BLaER1 treated with 17β-estradiol and CSF1 and Interleukin-3, amounts not matched to agents 10 nM and 100 nM (cell line): Measurements from ENCODE around the gene RASAL1.

Source experiments
- H3K27ac ChIP-seq, 11 experiments: shearing (Covaris generic); formaldehyde crosslinking; 2 replicates each; pipeline ENCODE4 v1.8.1; 2022
- H3K27me3 ChIP-seq, 11 experiments: shearing (Covaris generic); formaldehyde crosslinking; 2 replicates each; pipeline ENCODE4 v1.8.1; 2022
- H3K36me3 ChIP-seq, 11 experiments: shearing (Covaris generic); formaldehyde crosslinking; 2 replicates each; pipeline ENCODE4 v1.8.1; 2022
- H3K4me1 ChIP-seq, 10 experiments: shearing (Covaris generic); formaldehyde crosslinking; 2 replicates each; pipeline ENCODE4 v1.8.1; 2022
- H3K4me2 ChIP-seq, 11 experiments: shearing (Covaris generic); formaldehyde crosslinking; 2 replicates each; pipeline ENCODE4 v1.8.1; 2022
- H3K4me3 ChIP-seq, 10 experiments: shearing (Covaris generic); formaldehyde crosslinking; 2 replicates each; pipeline ENCODE4 v1.8.1; 2022
- H3K9ac ChIP-seq, 11 experiments: shearing (Covaris generic); formaldehyde crosslinking; 2 replicates each; pipeline ENCODE4 v1.8.1; 2022
- H3K9me3 ChIP-seq, 11 experiments: shearing (Covaris generic); formaldehyde crosslinking; replicated peaks in 1 of 11; 2 replicates each; pipeline ENCODE4 v1.8.1; 2022
- H4K20me1 ChIP-seq, 11 experiments: shearing (Covaris generic); formaldehyde crosslinking; 2 replicates each; pipeline ENCODE4 v1.8.1; 2022
- Cebpa-rat ChIP-seq, 11 experiments: shearing (Covaris generic); IDR thresholded peaks; 2 replicates each; pipeline ENCODE4 v1.8.1; 2022

RASAL1 gene

DNA sequence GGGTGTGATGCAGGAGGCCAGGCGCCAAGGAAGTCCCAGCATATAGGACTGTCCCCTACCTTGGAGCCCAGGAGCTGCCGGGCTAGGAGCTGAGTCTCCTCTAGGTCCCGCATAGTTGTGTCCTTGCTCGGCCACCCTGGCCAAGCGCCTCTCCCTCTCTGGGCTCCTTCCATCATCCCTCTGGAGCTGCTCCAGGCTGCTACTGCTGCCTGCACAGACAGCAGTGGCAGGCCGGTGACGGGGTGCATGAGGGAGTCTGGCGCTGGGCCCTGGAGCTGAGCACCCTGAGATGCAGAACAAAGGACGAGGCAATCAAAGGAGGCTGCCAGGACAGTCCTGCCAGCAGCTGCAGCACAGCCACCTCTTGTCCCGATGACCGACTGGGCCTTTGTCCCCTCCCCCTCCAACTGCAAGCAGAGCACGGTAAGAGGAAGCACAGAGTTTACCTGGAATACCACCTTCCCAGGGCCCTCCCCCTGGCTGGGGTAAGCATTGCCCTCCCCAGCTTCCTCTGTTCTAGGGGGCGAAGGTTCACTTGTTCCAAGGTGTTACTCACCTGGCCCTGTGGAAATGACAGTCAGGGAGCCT, 68.7 kb downstream of the RASAL1 start:
- no peak overlapping the region for H3K4me3 ChIP-seq

GRCh38 chr12:113065126-113066007, 70.2 kb downstream of the RASAL1 start:
- no peak overlapping the region for H3K9ac ChIP-seq
- peaks cover 69 to 97% (median 84%) of the 10 kb centered on the region in 10 experiments for H3K4me1 ChIP-seq
- no peak overlapping the region for H3K27ac ChIP-seq
- no peak for TF ChIP-seq Cebpa-rat (IDR thresholded peaks at IDR 0.05)
- H3K27me3 ChIP-seq: no peaks in the 10 kb centered on the region
- H3K9me3 ChIP-seq: no peaks in the 10 kb centered on the region
- 0 out of 22 replicates have a peak, but pooled peaks cover 0 to 3% (median 0%) of the 10 kb centered on the region in 11 experiments for H3K36me3 ChIP-seq
- peak overlapping the region; percentile 78 to 98 (median 90) for H3K4me2 ChIP-seq
- no peak overlapping the region for H3K4me3 ChIP-seq
- H4K20me1 ChIP-seq: peaks cover 24 to 96% (median 51%) of the 10 kb centered on the region in 11 experiments; a peak in 21 of 22 replicates

More for the DNA sequence above, 68.7 kb downstream of the RASAL1 start:
- H3K9ac ChIP-seq: no peak overlapping the region
- peaks cover 21 to 98% (median 54%) of the 10 kb centered on the region in 11 experiments; a peak in 20 of 22 replicates for H4K20me1 ChIP-seq
- H3K27me3 ChIP-seq: no peaks in the 10 kb centered on the region
- peak overlapping the region in 4 of 11 experiments; percentile 18 to 98 (median 55); a peak in 6 of 22 replicates for H3K4me2 ChIP-seq
- peaks cover 70 to 97% (median 85%) of the 10 kb centered on the region in 10 experiments for H3K4me1 ChIP-seq
- no peaks in the 10 kb centered on the region for H3K9me3 ChIP-seq
- H3K27ac ChIP-seq: no peak overlapping the region
- no peak for TF ChIP-seq Cebpa-rat (IDR thresholded peaks at IDR 0.05)
- 0 out of 22 replicates have a peak, but pooled peaks cover 0 to 3% (median 0%) of the 10 kb centered on the region in 11 experiments for H3K36me3 ChIP-seq

DNA sequence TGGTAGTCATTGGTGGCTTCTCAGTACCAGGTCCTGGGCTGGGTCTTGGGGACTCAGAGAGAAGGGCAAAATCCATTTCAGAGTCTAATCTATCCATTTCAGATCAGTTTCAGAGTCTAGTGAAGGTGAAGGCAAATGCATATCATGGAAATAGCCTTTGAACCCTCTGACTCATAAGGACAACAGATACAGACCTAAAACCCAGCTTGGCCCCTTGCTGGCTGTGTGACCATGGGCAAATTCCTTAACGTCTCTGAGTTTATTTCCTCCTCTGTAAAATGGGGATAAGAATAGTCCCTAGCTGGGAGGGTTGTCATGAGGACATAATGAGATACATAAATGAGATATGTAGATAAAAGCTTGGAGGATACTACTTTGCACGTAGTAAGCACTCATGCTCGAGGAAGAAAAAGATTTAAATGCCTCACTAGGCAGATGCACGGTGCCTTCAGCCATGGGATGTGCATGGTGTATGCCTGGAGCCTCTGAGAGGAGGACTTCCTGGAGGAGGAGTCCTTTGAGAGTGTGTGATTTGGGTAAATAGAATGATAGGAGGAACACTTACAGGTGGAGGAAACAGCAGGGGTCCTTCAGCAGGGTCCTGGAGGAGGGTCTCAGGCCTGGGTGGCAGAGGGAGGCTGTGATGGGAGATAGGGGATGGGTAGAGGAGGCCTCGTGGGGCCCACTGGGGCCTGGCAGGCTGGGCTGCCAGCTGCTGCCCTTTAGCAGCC, 71.0 kb downstream of the RASAL1 start:
- peaks cover 24 to 95% (median 53%) of the 10 kb centered on the region in 11 experiments; a peak in 21 of 22 replicates for H4K20me1 ChIP-seq
- no peak overlapping the region; a peak in 1 of 20 replicates for H3K4me3 ChIP-seq
- H3K36me3 ChIP-seq: 0 out of 22 replicates have a peak, but pooled peaks cover 0 to 3% (median 0%) of the 10 kb centered on the region in 11 experiments
- peak overlapping the region in 1 of 11 experiments; percentile 66; a peak in 3 of 22 replicates for H3K9ac ChIP-seq
- no peak for TF ChIP-seq Cebpa-rat (IDR thresholded peaks at IDR 0.05)
- no peaks in the 10 kb centered on the region for H3K27me3 ChIP-seq
- H3K9me3 ChIP-seq: no peaks in the 10 kb centered on the region
- H3K4me2 ChIP-seq: peak overlapping the region; percentile 78 to 98 (median 90)
- peak overlapping the region in 1 of 11 experiments; percentile 68; a peak in 2 of 22 replicates for H3K27ac ChIP-seq
- H3K4me1 ChIP-seq: peaks cover 61 to 97% (median 83%) of the 10 kb centered on the region in 10 experiments

DNA sequence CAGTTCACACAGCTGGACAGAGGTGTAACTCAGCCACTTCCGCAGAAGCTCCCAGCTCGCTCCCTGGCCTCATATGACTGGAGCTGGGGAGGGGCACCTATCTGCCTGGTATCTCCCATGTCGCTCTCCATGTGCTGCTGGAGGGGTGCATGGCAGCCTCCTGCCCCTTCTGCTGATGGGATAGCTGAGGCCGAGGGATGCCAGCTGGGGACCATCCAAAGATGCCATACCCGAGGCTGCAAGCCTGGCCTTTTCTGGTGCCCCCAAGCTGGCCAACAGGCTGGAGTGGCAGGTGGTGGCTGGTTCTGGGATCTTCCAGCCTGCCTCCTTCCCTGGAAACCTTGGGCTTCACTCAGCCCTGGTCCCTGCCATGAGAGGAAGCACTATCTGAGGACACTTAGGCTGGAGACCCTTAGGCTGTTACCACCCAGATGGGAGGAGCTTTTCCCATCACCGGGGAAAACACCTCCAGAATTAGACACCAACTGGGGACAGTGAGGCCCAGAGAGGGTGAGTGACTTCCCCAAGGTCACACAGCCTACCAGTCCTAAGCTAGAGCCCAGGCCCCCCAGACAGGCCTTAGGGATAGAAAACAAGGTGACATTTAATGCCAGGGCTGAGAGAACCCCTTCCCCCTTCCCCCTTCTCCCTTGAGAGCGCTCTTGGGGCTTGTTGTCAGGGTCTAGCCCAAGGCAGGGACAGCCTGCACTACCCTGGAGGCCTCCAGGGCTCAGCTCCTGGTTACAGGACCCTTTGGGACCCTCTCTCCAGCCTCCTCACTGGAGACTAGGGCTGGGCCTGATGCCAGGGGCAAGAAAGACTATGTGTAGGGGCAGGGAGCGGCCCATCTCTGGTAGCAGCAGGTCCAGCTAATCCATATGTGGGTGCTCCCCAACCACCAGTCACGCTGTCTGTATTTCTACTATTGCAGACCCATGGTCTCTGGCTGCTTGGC, 71.9 kb downstream of the RASAL1 start:
- peak overlapping the region; percentile 78 to 98 (median 90) for H3K4me2 ChIP-seq
- H4K20me1 ChIP-seq: peaks cover 24 to 94% (median 54%) of the 10 kb centered on the region in 11 experiments; a peak in 21 of 22 replicates
- H3K27me3 ChIP-seq: no peaks in the 10 kb centered on the region
- no peak for TF ChIP-seq Cebpa-rat (IDR thresholded peaks at IDR 0.05)
- H3K36me3 ChIP-seq: 0 out of 22 replicates have a peak, but pooled peaks cover 0 to 3% (median 0%) of the 10 kb centered on the region in 11 experiments
- H3K9me3 ChIP-seq: no peaks in the 10 kb centered on the region
- peak overlapping the region in 5 of 11 experiments; percentile 28 to 69 (median 59); a peak in 8 of 22 replicates for H3K27ac ChIP-seq
- H3K4me1 ChIP-seq: peaks cover 55 to 97% (median 79%) of the 10 kb centered on the region in 10 experiments
- peak overlapping the region in 5 of 11 experiments; percentile 31 to 71 (median 63); a peak in 6 of 22 replicates for H3K9ac ChIP-seq
- H3K4me3 ChIP-seq: no peak overlapping the region; a peak in 1 of 20 replicates

- Histone ChIP-seq H3K9ac (peak overlapping the region in 10 of 11 experiments; percentile 7 to 71 (median 36); a peak in 13 of 22 replicates), H3K4me3 (peak overlapping the region in 4 of 10 experiments; percentile 21 to 46 (median 24); a peak in 5 of 20 replicates), H3K4me1 (peaks cover 51 to 97% (median 81%) of the 10 kb centered on the region in 10 experiments), H3K4me2 (peak overlapping the region; percentile 78 to 98 (median 90)), H4K20me1 (peaks cover 18 to 85% (median 58%) of the 10 kb centered on the region in 11 experiments; a peak in 21 of 22 replicates), H3K9me3 (no peaks in the 10 kb centered on the region), H3K27me3 (peaks cover 0 to 3% (median 0%) of the 10 kb centered on the region in 11 experiments; a peak in 2 of 22 replicates), H3K27ac (peak overlapping the region in 7 of 11 experiments; percentile 5 to 69 (median 49); a peak in 11 of 22 replicates), H3K36me3 (0 out of 22 replicates have a peak, but pooled peaks cover 0 to 3% (median 0%) of the 10 kb centered on the region in 11 experiments)
- peak in 3 of 11 experiments; percentile 11 to 42 (median 28); a peak in 1 of 22 replicates for TF ChIP-seq Cebpa-rat (IDR thresholded peaks at IDR 0.05)
Measured at GRCh38 chr12:113062502-113063395, 72.8 kb downstream of the RASAL1 start.

GRCh38 chr12:113061061-113061694, 74.4 kb downstream of the RASAL1 start:
- H3K27me3 ChIP-seq: peaks cover 3 to 19% (median 10%) of the 10 kb centered on the region in 11 experiments; a peak in 14 of 22 replicates
- TF ChIP-seq Cebpa-rat (IDR thresholded peaks at IDR 0.05): no peak
- peak overlapping the region; percentile 7 to 98 (median 90); a peak in 19 of 22 replicates for H3K4me2 ChIP-seq
- H4K20me1 ChIP-seq: peaks cover 18 to 70% (median 53%) of the 10 kb centered on the region in 11 experiments; a peak in 21 of 22 replicates
- no peaks in the 10 kb centered on the region for H3K9me3 ChIP-seq
- 0 out of 22 replicates have a peak overlapping the region, but pooled peaks of 1 of the 11 experiments have one; percentile 25 for H3K9ac ChIP-seq
- no peaks in the 10 kb centered on the region for H3K36me3 ChIP-seq
- H3K4me3 ChIP-seq: no peak overlapping the region
- H3K27ac ChIP-seq: peak overlapping the region in 1 of 11 experiments; percentile 24; a peak in 1 of 22 replicates
- H3K4me1 ChIP-seq: peaks cover 55 to 91% (median 84%) of the 10 kb centered on the region in 10 experiments
